GM20431 (cell line): Measurements from ENCODE around the gene PCP2.

ENCODE experiments used
- in situ Hi-C: fragments of 300-500 bp; cut with MseI, MboI; formaldehyde crosslinking; loops from one replicate; pipeline ENCODE4 v1.15.0; 2020; ENCODE audit warnings: low sequenced_read_pairs; ENCODE audit not compliant: unreplicated experiment

The PCP2 gene

GRCh38 chr19:7603919-7604318, 29.6 kb downstream of the PCP2 start:
- in situ Hi-C loops, result no loop called here

DNA sequence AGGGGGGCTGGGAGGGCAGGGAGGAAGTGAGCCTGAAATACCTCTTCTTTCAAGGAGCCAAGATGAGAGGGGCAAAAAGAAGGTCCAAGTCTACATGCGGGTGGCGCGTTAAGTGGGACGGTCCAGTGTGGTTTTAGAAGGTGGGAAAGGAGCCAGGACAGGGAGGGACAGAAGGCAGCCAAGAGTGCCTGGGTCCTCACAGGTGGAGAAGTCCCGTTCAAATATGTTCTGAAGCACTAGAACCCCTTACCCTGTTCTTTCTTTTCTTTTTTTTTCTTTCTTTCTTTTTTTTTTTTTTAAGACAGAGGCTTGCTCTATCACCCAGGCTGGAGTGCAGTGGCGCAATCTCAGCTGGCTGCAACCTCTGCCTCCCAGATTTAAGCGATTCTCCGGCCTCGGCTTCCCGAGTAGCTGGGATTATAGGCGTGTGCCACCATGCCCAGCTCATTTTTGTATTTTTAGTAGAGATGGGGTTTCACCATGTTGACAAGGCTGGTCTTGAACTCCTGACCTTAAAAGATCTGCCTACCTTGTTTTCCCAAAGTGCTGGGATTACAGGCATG, 30.5 kb downstream of the PCP2 start:
- in situ Hi-C loops, result no loop called here

GRCh38 chr19:7602240-7602934, 31.1 kb downstream of the PCP2 start:
- in situ Hi-C loops, result no loop called here

- in situ Hi-C loops, result no loop called here
Measured at GRCh38 chr19:7600721-7601120, 32.8 kb downstream of the PCP2 start.

GRCh38 chr19:7598180-7598579, 35.3 kb downstream of the PCP2 start:
- in situ Hi-C loops, result no loop called here

GRCh38 chr19:7597689-7598088, 35.8 kb downstream of the PCP2 start:
- in situ Hi-C loops, result no loop called here

DNA sequence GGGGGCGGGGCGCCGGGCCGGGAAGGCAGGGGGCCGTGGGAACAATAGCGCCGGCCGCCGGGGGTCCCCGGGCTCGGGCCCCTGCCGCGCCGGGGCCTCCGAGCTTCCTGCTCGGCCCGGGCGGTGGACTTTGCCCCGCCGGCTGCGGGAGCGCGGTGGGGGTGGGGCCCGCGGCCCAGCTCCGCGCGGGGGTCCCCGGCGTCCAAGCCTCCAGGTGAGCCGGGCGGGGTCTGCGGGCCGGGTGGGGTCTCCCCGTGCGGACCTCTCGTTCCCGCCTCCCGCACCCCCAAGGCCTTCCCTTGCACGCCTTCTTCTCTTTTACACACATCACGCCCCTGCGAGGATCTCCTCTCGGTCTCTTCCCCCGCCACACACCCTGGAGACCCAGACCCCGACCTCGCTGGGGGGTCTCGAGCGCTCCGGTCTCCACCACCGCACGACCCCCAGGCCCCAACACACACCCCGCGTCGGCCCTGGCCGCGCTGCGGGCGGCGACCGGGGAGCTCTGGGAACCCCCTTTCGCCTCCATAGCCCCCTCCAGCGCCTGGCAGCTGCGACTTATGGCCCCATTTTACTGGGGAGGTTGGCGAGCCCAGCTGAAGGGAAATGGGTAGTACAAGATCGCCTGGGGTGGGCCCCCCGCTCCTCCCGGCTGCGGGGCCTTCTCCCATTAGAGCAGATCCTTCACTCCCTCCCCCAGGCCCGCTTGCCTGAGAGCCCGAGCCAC, 37.1 kb downstream of the PCP2 start:
- in situ Hi-C loops, result no loop called here

DNA sequence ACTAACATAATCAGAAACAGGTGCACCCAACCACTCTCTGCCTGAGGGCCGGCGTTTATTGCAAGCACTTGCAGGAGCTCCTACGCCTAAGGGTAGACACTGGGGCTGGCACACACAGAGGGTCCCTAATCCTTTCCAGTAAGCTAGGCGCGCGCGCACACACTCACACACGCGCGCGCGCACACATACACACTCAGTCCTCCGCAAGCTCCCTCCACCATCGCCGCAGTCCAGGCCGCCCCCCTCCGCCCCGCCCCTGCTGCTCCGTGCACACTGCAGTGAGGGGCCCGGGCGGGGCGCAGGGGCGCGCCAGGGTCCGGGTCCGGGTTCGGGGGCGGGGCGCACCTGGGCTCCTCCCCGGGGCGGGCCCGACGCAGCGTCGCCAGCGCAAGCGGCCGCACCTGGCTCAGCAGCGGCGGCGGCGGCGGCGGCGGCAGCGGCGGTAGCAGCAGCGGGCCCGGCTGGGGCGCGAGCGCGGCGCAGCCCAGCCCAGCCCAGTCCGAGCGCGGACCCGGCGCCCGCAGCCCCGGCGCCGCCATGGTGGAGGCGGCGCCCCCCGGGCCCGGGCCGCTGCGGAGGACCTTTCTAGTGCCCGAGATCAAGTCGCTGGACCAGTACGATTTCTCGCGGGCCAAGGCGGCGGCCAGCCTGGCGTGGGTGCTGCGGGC, 37.9 kb downstream of the PCP2 start, which contains the start of gene CAMSAP3:
Gene CAMSAP3 (plus strand): TSS at position 398 of the 668 bp plus-strand sequence. CDS start 140 bp downstream, at position 538.
- in situ Hi-C loops, result no loop called here

GRCh38 chr19:7590256-7590655, 43.3 kb downstream of the PCP2 start:
- in situ Hi-C loops, result no loop called here

DNA sequence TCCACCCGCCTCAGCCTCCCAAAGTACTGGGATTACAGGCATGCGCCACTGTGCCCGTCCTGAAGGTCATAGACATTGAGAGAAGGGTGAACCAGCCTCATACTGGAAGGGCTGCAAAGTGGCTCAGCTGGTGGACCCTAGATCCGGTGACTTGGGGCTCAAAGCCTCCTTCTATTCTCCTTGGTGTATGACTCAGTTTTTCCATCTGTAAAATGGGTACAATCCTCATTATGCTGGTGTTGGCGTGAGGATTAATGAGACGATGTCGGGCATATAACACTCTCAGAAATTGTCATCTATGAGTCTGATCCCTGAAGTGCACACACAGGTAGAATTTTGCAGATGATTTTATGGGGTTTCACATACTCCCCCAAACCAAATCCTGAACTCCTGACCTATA, 43.7 kb downstream of the PCP2 start:
- in situ Hi-C loops, result no loop called here

GRCh38 chr19:7582446-7582845, 51.1 kb downstream of the PCP2 start:
- in situ Hi-C loops, result no loop called here
